OCI-LY7 (cell line): Measurements from ENCODE around the gene PRKG1. TPM values are rescaled to one million over a fixed set of nuclear protein-coding genes. Genes with fewer than 3 reads are reported as not detected.
"Not testable (repeated sequence)": the region's sequence is repeated elsewhere in the genome, so short reads cannot be mapped to it uniquely, and the experiment has no call there.

Experiments used
- BruUV-seq: library from RNA; stranded (reverse); fragments of 400-500 nt; replicated peaks from 2 replicates; lab custom pipeline; 2021; lab: Mats Ljungman, UMichigan
- CTCF ChIA-PET: fragments of 300-600 bp; sonication (Branson Sonifier 250); formaldehyde crosslinking; loops from one replicate; lab custom pipeline; 2022; ENCODE audit warnings: antibody characterized with exemption; ENCODE audit not compliant: unreplicated experiment; lab: Charles Lee
- POLR2A ChIA-PET: fragments of 300-600 bp; sonication (Branson Sonifier 250); formaldehyde crosslinking; loops from one replicate; lab custom pipeline; 2022; ENCODE audit warnings: antibody characterized with exemption; lab: Charles Lee
- DNase-seq: peaks from one replicate; pipeline ENCODE4 v3.0.0-alpha.2; 2015; ENCODE audit warnings: low spot score
- H2AFZ ChIP-seq: fragments of 200-600 bp; sonication (generic), shearing (Covaris generic); 2 replicates; pipeline ENCODE4 v1.6.1; 2014; ENCODE audit warnings: mild to moderate bottlenecking, antibody characterized with exemption, low read length, moderate library complexity
- H3K27ac ChIP-seq: fragments of 200-600 bp; sonication (generic); 2 replicates; pipeline ENCODE4 v1.5.1; 2014; ENCODE audit warnings: mixed run types, low read depth, mild to moderate bottlenecking, moderate library complexity, low read length, inconsistent platforms; ENCODE audit not compliant: poor library complexity, severe bottlenecking
- H3K36me3 ChIP-seq: fragments of 200-600 bp; sonication (generic); 2 replicates; pipeline ENCODE4 v1.6.1; 2014; ENCODE audit warnings: mild to moderate bottlenecking, antibody characterized with exemption, low read length, moderate library complexity, mixed read lengths; ENCODE audit not compliant: insufficient read depth
- H3K4me1 ChIP-seq: fragments of 200-600 bp; sonication (generic); 2 replicates; pipeline ENCODE4 v1.5.1; 2014; ENCODE audit warnings: mild to moderate bottlenecking, low read length; ENCODE audit not compliant: insufficient read depth, poor library complexity, severe bottlenecking
- H3K4me2 ChIP-seq: fragments of 200-600 bp; sonication (generic); 2 replicates; pipeline ENCODE4 v1.6.1; 2014; ENCODE audit warnings: mild to moderate bottlenecking, low read length
- H3K4me3 ChIP-seq: fragments of 200-600 bp; sonication (generic); 2 replicates; pipeline ENCODE4 v1.5.1; 2014; ENCODE audit warnings: mild to moderate bottlenecking, low read depth, low read length; ENCODE audit not compliant: poor library complexity, severe bottlenecking
- H3K79me2 ChIP-seq: fragments of 200-600 bp; sonication (generic); 2 replicates; pipeline ENCODE4 v1.6.1; 2016; ENCODE audit warnings: low read depth, mild to moderate bottlenecking, low read length, moderate library complexity, mixed read lengths; ENCODE audit not compliant: insufficient read depth
- H3K9me2 ChIP-seq: fragments of 200-600 bp; sonication (generic); 2 replicates; pipeline ENCODE4 v1.6.1; 2016; ENCODE audit warnings: mild to moderate bottlenecking, low read length, mixed read lengths; ENCODE audit not compliant: insufficient read depth
- H3K9me3 ChIP-seq: fragments of 200-600 bp; sonication (generic); 2 replicates; pipeline ENCODE4 v1.6.1; 2014; ENCODE audit warnings: mild to moderate bottlenecking, mixed run types, low read length, mixed read lengths
- H4K20me1 ChIP-seq: fragments of 200-600 bp; sonication (generic); 2 replicates; pipeline ENCODE4 v1.6.1; 2014; ENCODE audit warnings: mild to moderate bottlenecking, antibody characterized with exemption, low read length, moderate library complexity, mixed read lengths; ENCODE audit not compliant: insufficient read depth
- CTCF ChIP-seq: fragments of 200-600 bp; sonication (generic); conservative IDR thresholded peaks from 2 replicates; pipeline ENCODE4 v1.5.1; 2014; ENCODE audit warnings: mild to moderate bottlenecking, antibody characterized with exemption, low read length, moderate library complexity, mixed read lengths
- EZH2phosphoT487 ChIP-seq: fragments of 200-600 bp; sonication (generic); IDR thresholded peaks from 2 replicates; pipeline ENCODE4 v1.6.1; 2018; ENCODE audit warnings: low read depth, borderline replicate concordance, mild to moderate bottlenecking, mixed run types, antibody characterized with exemption, low read length, moderate library complexity, mixed read lengths
- intact Hi-C: fragments of 100-400 bp; cut with micrococcal nuclease; formaldehyde crosslinking; loops from one replicate; pipeline ENCODE4 v1.10.0; 2022; ENCODE audit not compliant: unreplicated experiment
- total RNA-seq, 2 experiments: library from RNA; depleted of rRNA in 1 of 2; stranded (reverse); fragments of >200 nt in 1 of 2; shearing (Covaris generic) in 1 of 2; gene quantifications; 2 replicates each; pipeline ENCODE4 v1.2.3, GENCODE V29; 2014 to 2022

The PRKG1 gene
- total RNA-seq, 2 experiments from 2014 or later = not detected

DNA sequence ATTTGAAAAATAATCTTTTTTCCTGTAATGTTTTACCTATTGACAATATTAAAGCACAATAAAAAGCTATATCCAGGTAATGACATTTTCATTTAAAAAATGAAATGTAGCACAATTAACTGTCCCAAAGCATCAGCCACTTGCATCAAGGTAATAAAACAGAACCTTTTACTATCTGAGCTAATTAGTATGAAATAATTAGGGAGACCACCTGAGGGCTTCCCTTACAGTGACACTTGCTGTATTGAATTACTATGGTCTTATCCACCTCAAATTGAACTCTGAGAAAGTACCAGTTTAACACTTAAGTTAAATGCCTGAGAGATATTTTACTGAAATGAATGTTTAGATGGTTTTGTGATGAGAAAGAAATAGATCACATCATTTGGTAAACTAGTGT is 1120.4 kb downstream of the PRKG1 start:
- H4K20me1 ChIP-seq = no peaks in the 10 kb centered on the region
- H3K9me2 ChIP-seq = no peaks in the 10 kb centered on the region
- intact Hi-C loops = no loop called here
- H3K27ac ChIP-seq = no peak overlapping the region
- H2AFZ ChIP-seq = no peak overlapping the region
- no peak overlapping the region for H3K4me3 ChIP-seq
- TF ChIP-seq CTCF (no peak), EZH2phosphoT487 (no peak)
- no peaks in the 10 kb centered on the region for H3K9me3 ChIP-seq
- no peaks in the 10 kb centered on the region for H3K36me3 ChIP-seq
- POLR2A ChIA-PET = interaction anchor here (0.7 to 0.8 kb wide), 3 partner anchors 18 to 903 kb away, joined by 3 to 5 read pairs (median 3); no protein-coding TSS in a partner anchor
- no peak overlapping the region for H3K4me2 ChIP-seq
- no peak for DNase-seq
- BruUV-seq = no TSS peak
- no peaks in the 10 kb centered on the region for H3K79me2 ChIP-seq
- H3K4me1 ChIP-seq = no peaks in the 10 kb centered on the region
- CTCF ChIA-PET = no interaction called here

DNA sequence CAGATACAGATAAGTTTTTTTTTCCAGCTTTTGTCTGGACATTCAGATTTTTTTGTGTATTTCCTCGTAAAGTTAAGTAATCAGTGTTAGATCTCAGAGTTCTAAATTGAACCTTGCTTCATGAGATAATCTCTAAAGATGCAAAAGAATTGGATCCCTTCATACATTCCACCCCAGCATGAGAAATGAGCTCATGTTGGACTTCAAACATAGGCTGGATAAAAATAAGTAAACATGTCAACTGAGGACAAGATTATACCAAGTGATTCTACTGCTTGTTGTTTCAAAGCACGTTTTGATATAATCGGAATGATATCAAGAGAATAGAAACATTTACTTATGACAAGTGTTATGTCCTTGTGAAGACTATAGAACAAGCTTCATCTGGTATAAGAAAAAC is 1122.8 kb downstream of the PRKG1 start:
- H3K9me2 ChIP-seq = no peaks in the 10 kb centered on the region
- no peak overlapping the region for H3K4me2 ChIP-seq
- no peak for DNase-seq
- no peak overlapping the region for H2AFZ ChIP-seq
- no peaks in the 10 kb centered on the region for H3K4me1 ChIP-seq
- H3K4me3 ChIP-seq = no peak overlapping the region
- no peaks in the 10 kb centered on the region for H3K36me3 ChIP-seq
- TF ChIP-seq CTCF = no peak
- no peak for TF ChIP-seq EZH2phosphoT487
- no peaks in the 10 kb centered on the region for H4K20me1 ChIP-seq
- BruUV-seq = no TSS peak
- no peak overlapping the region for H3K27ac ChIP-seq
- CTCF ChIA-PET = no interaction called here
- intact Hi-C loops = no loop called here
- POLR2A ChIA-PET = no interaction called here
- no peaks in the 10 kb centered on the region for H3K9me3 ChIP-seq
- no peaks in the 10 kb centered on the region for H3K79me2 ChIP-seq

- H3K27ac ChIP-seq = no peak overlapping the region
- BruUV-seq = no TSS peak
- H4K20me1 ChIP-seq = no peaks in the 10 kb centered on the region
- CTCF ChIA-PET = no interaction called here
- no peak overlapping the region for H3K4me3 ChIP-seq
- H3K9me2 ChIP-seq = no peaks in the 10 kb centered on the region
- H3K4me1 ChIP-seq = no peaks in the 10 kb centered on the region
- TF ChIP-seq EZH2phosphoT487 = no peak
- TF ChIP-seq CTCF = no peak
- intact Hi-C loops = no loop called here
- POLR2A ChIA-PET = no interaction called here
- no peaks in the 10 kb centered on the region for H3K36me3 ChIP-seq
- no peak overlapping the region for H2AFZ ChIP-seq
- no peaks in the 10 kb centered on the region for H3K79me2 ChIP-seq
- no peaks in the 10 kb centered on the region for H3K9me3 ChIP-seq
- H3K4me2 ChIP-seq = no peak overlapping the region
- DNase-seq = no peak
These were observed 1124.3 kb downstream of the PRKG1 start for GRCh38 chr10:52198540-52198939.

DNA sequence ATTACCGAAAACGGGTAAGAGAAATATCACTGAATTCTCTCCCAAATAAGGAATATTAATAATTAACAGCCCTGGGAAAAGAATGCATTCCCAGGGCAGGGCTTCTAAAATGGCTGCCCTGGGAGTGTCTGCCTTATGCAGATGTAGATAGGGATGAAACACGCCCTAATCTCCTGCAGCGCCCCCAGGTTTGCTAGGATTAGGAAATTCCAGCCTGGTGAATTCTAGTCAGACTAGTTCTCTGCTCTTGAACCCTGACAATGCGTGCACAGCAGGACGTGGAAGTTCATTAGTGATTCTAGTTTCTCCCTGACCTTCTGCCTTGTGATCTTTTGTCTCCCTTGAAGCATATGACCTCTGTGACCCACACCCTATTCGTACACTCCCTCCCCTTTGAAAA is 1130.6 kb downstream of the PRKG1 start:
- H2AFZ ChIP-seq, DNase-seq, BruUV-seq, H3K79me2 ChIP-seq, H3K9me2 ChIP-seq, H3K4me1 ChIP-seq, H4K20me1 ChIP-seq, CTCF ChIA-PET, H3K27ac ChIP-seq, H3K4me3 ChIP-seq, H3K4me2 ChIP-seq, intact Hi-C loops, H3K9me3 ChIP-seq, H3K36me3 ChIP-seq, POLR2A ChIA-PET: not testable (repeated sequence)
